ENCODE results near the gene GSG1L.

DNA sequence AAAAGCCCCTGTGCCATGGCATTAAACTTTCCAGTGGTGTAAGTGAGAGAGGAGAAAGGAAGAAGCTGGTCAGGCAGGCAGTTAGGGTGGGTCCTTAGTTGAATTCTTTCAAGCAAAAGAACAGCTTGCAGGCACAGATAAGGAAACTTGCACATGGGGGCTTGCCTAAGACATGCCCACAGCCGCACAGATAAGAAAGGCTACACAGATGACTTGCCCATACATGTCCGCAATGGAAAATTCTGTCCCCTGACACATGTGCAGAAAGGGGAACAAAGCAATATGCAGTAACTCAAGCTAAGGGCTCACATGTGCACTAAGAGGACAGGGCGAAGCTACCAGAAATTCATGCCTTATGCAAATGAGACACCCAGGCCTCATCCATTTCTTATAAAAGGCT is 69.9 kb downstream of the GSG1L start:
- TF ChIP-seq, protein P1, sequence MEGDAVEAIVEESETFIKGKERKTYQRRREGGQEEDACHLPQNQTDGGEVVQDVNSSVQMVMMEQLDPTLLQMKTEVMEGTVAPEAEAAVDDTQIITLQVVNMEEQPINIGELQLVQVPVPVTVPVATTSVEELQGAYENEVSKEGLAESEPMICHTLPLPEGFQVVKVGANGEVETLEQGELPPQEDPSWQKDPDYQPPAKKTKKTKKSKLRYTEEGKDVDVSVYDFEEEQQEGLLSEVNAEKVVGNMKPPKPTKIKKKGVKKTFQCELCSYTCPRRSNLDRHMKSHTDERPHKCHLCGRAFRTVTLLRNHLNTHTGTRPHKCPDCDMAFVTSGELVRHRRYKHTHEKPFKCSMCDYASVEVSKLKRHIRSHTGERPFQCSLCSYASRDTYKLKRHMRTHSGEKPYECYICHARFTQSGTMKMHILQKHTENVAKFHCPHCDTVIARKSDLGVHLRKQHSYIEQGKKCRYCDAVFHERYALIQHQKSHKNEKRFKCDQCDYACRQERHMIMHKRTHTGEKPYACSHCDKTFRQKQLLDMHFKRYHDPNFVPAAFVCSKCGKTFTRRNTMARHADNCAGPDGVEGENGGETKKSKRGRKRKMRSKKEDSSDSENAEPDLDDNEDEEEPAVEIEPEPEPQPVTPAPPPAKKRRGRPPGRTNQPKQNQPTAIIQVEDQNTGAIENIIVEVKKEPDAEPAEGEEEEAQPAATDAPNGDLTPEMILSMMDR (IDR thresholded peaks at IDR 0.05): no peak
- no peak for TF ChIP-seq POLR2A (IDR thresholded peaks at IDR 0.05)
